Lung microvascular endothelial cell (primary cell): ENCODE data around the gene CARS1. TPM values are rescaled to one million over a fixed set of nuclear protein-coding genes. Genes with fewer than 3 reads are reported as not detected.

Source experiments
- DNase-seq, 2 donors: peaks; one replicate each; pipeline versions ENCODE4 v3.0.0 to v3.0.0-alpha.2; 2010; ENCODE audit warnings: low read depth in 2 of 2
- total RNA-seq: library from RNA; depleted of rRNA; stranded (reverse); fragments of >200 nt; gene quantifications from 2 replicates; pipeline ENCODE4 v1.2.1, GENCODE V29; 2014

CARS1 gene
- total RNA-seq, 1 donor from 2014 or later: 42.1 TPM

- DNase-seq: no peak
Measured at GRCh38 chr11:3041699-3042441, 15.4 kb downstream of the CARS1 start.

- DNase-seq: no peak
Measured at GRCh38 chr11:3040881-3041280, 16.3 kb downstream of the CARS1 start.

- DNase-seq: no peak
Measured at GRCh38 chr11:3037945-3038271, 19.3 kb downstream of the CARS1 start.

- peak; percentile 75 to 82 for DNase-seq
Measured at GRCh38 chr11:3037040-3037944, 19.9 kb downstream of the CARS1 start.

GRCh38 chr11:3036419-3036818 is 20.8 kb downstream of the CARS1 start:
- DNase-seq: peak in 1 of 2 donors; percentile 28

GRCh38 chr11:3035333-3035732 is 21.9 kb downstream of the CARS1 start:
- no peak for DNase-seq

GRCh38 chr11:3030289-3031070 is 26.7 kb downstream of the CARS1 start:
- peak in 1 of 2 donors; percentile 43 for DNase-seq

- DNase-seq: no peak
Measured at GRCh38 chr11:3028813-3029212, 28.4 kb downstream of the CARS1 start.

GRCh38 chr11:3026803-3027202 is 30.4 kb downstream of the CARS1 start:
- no peak for DNase-seq

- peak in 1 of 2 donors; percentile 30 for DNase-seq
Measured at GRCh38 chr11:3022982-3023381, 34.2 kb downstream of the CARS1 start.

GRCh38 chr11:3022300-3022967 is 34.8 kb downstream of the CARS1 start:
- DNase-seq: peak in 1 of 2 donors; percentile 24

GRCh38 chr11:3021125-3021524 is 36.1 kb downstream of the CARS1 start:
- peak; percentile 23 to 64 for DNase-seq

GRCh38 chr11:3020011-3020410 is 37.2 kb downstream of the CARS1 start:
- DNase-seq: no peak

- DNase-seq: no peak
Measured at GRCh38 chr11:3018596-3018995, 38.6 kb downstream of the CARS1 start.

- DNase-seq: no peak
Measured at GRCh38 chr11:3016861-3017260, 40.4 kb downstream of the CARS1 start.

GRCh38 chr11:3015796-3016195 is 41.4 kb downstream of the CARS1 start:
- DNase-seq: no peak

GRCh38 chr11:3014943-3015342 is 42.3 kb downstream of the CARS1 start:
- DNase-seq: no peak

GRCh38 chr11:3014057-3014938 is 42.9 kb downstream of the CARS1 start:
- DNase-seq: no peak

- DNase-seq: no peak
Measured at GRCh38 chr11:3011891-3012885, 45.0 kb downstream of the CARS1 start.
